GM12878 (cell line): Measurements from ENCODE around the gene LYRM4. TPM values are rescaled to one million over a fixed set of nuclear protein-coding genes. Genes with fewer than 3 reads are reported as not detected.

Experiments
- ATF3 ChIP-seq: IDR thresholded peaks from 2 replicates; pipeline ENCODE4 v1.6.1; 2011; ENCODE audit warnings: low read depth, mild to moderate bottlenecking, low read length, moderate library complexity, borderline replicate concordance; ENCODE audit errors: extremely low read depth
- BCL11A ChIP-seq: IDR thresholded peaks from 2 replicates; pipeline ENCODE4 v1.6.1; 2011; ENCODE audit warnings: low read depth, low read length
- BCL3 ChIP-seq: IDR thresholded peaks from 2 replicates; pipeline ENCODE4 v1.6.1; 2011; ENCODE audit warnings: borderline replicate concordance, low read depth, mild to moderate bottlenecking, moderate library complexity, low read length; ENCODE audit not compliant: insufficient read depth, poor library complexity, severe bottlenecking
- BHLHE40 ChIP-seq, 2 experiments: fragments of 450-650 bp in 1 of 2; IDR thresholded peaks; 2 replicates each; pipeline ENCODE4 v1.6.1; 2011 to 2017; ENCODE audit warnings: low read depth in 2 of 2, borderline replicate concordance in 1 of 2, improper control_type of control experiment in 1 of 2, low read length in 1 of 2, mild to moderate bottlenecking in 1 of 2
- CHD1 ChIP-seq: IDR thresholded peaks from 2 replicates; pipeline ENCODE4 v1.6.1; 2012; ENCODE audit warnings: low read depth, low read length, improper control_type of control experiment
- DPF2 ChIP-seq: fragments of 450-650 bp; IDR thresholded peaks from 2 replicates; pipeline ENCODE4 v1.6.1; 2017; ENCODE audit warnings: mild to moderate bottlenecking
- EGR1 ChIP-seq, 2 experiments: IDR thresholded peaks; 1 replicate in 1 of 2; 2 replicates in 1 of 2; pipeline ENCODE4 v1.6.1; 2011 to 2012; ENCODE audit warnings: low read depth in 2 of 2, low read length in 2 of 2, borderline replicate concordance in 1 of 2, mild to moderate bottlenecking in 1 of 2, moderate library complexity in 1 of 2
- ETV6 ChIP-seq, 2 experiments: fragments of 450-650 bp in 1 of 2; IDR thresholded peaks in 1 of 2; conservative IDR thresholded peaks in 1 of 2; 2 replicates each; pipeline ENCODE4 v1.6.1; 2014; ENCODE audit warnings: antibody characterized with exemption in 1 of 2, borderline replicate concordance in 1 of 2, low read depth in 1 of 2, mild to moderate bottlenecking in 1 of 2, moderate library complexity in 1 of 2
- FOXM1 ChIP-seq: IDR thresholded peaks from 2 replicates; pipeline ENCODE4 v1.6.1; 2012; ENCODE audit warnings: low read depth, mild to moderate bottlenecking, inconsistent platforms, low read length, moderate library complexity
- IKZF1 ChIP-seq: fragments of 450-650 bp; conservative IDR thresholded peaks from 2 replicates; pipeline ENCODE4 v1.6.1; 2017; ENCODE audit warnings: antibody characterized with exemption, mild to moderate bottlenecking
- IRF4 ChIP-seq: IDR thresholded peaks from 2 replicates; pipeline ENCODE4 v1.6.1; 2011; ENCODE audit warnings: low read depth, low read length
- JUNB ChIP-seq: IDR thresholded peaks from 2 replicates; pipeline ENCODE4 v1.6.1; 2016; ENCODE audit warnings: antibody characterized with exemption, mild to moderate bottlenecking
- JUND ChIP-seq: IDR thresholded peaks from 2 replicates; pipeline ENCODE4 v1.6.1; 2012; ENCODE audit warnings: low read depth, mild to moderate bottlenecking, low read length, improper control_type of control experiment, moderate library complexity
- NBN ChIP-seq: fragments of 450-650 bp; IDR thresholded peaks from 2 replicates; pipeline ENCODE4 v1.6.1; 2016
- NFIC ChIP-seq: IDR thresholded peaks from 2 replicates; pipeline ENCODE4 v1.6.1; 2012; ENCODE audit warnings: low read depth, mild to moderate bottlenecking, inconsistent platforms, low read length, moderate library complexity
- POLR2AphosphoS5 ChIP-seq: IDR thresholded peaks from 2 replicates; pipeline ENCODE4 v1.6.1; 2011; ENCODE audit warnings: mild to moderate bottlenecking, low read length, inconsistent platforms
- POU2F2 ChIP-seq: IDR thresholded peaks from 3 replicates; pipeline ENCODE4 v1.6.1; 2011; ENCODE audit warnings: low read depth, mild to moderate bottlenecking, low read length, borderline replicate concordance
- RAD21 ChIP-seq: IDR thresholded peaks from 2 replicates; pipeline ENCODE4 v1.6.1; 2011; ENCODE audit warnings: mild to moderate bottlenecking, low read depth, low read length, moderate library complexity; ENCODE audit not compliant: insufficient read depth
- RB1 ChIP-seq: fragments of 450-650 bp; formaldehyde crosslinking; IDR thresholded peaks from 2 replicates; pipeline ENCODE4 v1.6.1; 2017; ENCODE audit warnings: mild to moderate bottlenecking, borderline replicate concordance
- RUNX3 ChIP-seq: IDR thresholded peaks from 2 replicates; pipeline ENCODE4 v1.6.1; 2012; ENCODE audit warnings: low read length, inconsistent platforms
- SMC3 ChIP-seq: IDR thresholded peaks from 2 replicates; pipeline ENCODE4 v1.6.1; 2011; ENCODE audit warnings: low read length, improper control_type of control experiment, borderline replicate concordance
- SP1 ChIP-seq: IDR thresholded peaks from one replicate; pipeline ENCODE4 v1.6.1; 2011; ENCODE audit warnings: low read depth, low read length
- SREBF1 ChIP-seq: IDR thresholded peaks from 2 replicates; pipeline ENCODE4 v1.6.1; 2012; ENCODE audit warnings: mild to moderate bottlenecking, low read length
- TARDBP ChIP-seq: IDR thresholded peaks from 2 replicates; pipeline ENCODE4 v1.6.1; 2016; ENCODE audit warnings: borderline replicate concordance
- TCF12 ChIP-seq: IDR thresholded peaks from 2 replicates; pipeline ENCODE4 v1.6.1; 2011; ENCODE audit warnings: low read depth, mild to moderate bottlenecking, low read length
- TCF3 ChIP-seq: IDR thresholded peaks from 2 replicates; pipeline ENCODE4 v1.6.1; 2012; ENCODE audit warnings: low read depth, mild to moderate bottlenecking, low read length, borderline replicate concordance; ENCODE audit not compliant: insufficient read depth
- YY1 ChIP-seq: IDR thresholded peaks from 2 replicates; pipeline ENCODE4 v1.6.1; 2011; ENCODE audit warnings: low read depth, mild to moderate bottlenecking, low read length
- ZNF207 ChIP-seq: fragments of 450-650 bp; IDR thresholded peaks from 2 replicates; pipeline ENCODE4 v1.6.1; 2014; ENCODE audit warnings: antibody characterized with exemption, mild to moderate bottlenecking, borderline replicate concordance
- ZNF24 ChIP-seq: fragments of 450-650 bp; IDR thresholded peaks from 2 replicates; pipeline ENCODE4 v1.6.1; 2017; ENCODE audit warnings: antibody characterized with exemption, mild to moderate bottlenecking
- polyA plus RNA-seq, 11 experiments: library from polyadenylated mRNA; depleted of rRNA in 4 of 11; unstranded in 6 of 11; stranded (reverse) in 5 of 11; fragments of >200 nt; fragmentation: Nextera tagmentation in 4 of 11; fragmentation: Illumina TruSeq in 1 of 11; extraction: Ambion mirVana in 4 of 11; extraction: Trizol in 1 of 11; gene quantifications; 1 replicate in 1 of 11; 2 replicates in 10 of 11; pipeline versions ENCODE4 v1.2.1 to v1.2.3, GENCODE V29; 2011 to 2016; ENCODE audit warnings: inconsistent platforms in 2 of 11, missing spikeins in 2 of 11, low read depth in 1 of 11
- total RNA-seq, 4 experiments: library from RNA; depleted of rRNA in 3 of 4; stranded (reverse); fragments of >200 nt in 3 of 4; fragmentation: Illumina TruSeq in 1 of 4; extraction: Trizol in 1 of 4; gene quantifications; 2 replicates each; pipeline versions ENCODE4 v1.2.1 to v1.2.3, GENCODE V29; 2013 to 2021

LYRM4 gene
- total and polyA plus RNA-seq, 10 of the 15 experiments (the other 5 are each of a cell fraction or from before 2014, with no cell fraction given), result 32.7 to 66.8 (median 44.0) TPM

DNA sequence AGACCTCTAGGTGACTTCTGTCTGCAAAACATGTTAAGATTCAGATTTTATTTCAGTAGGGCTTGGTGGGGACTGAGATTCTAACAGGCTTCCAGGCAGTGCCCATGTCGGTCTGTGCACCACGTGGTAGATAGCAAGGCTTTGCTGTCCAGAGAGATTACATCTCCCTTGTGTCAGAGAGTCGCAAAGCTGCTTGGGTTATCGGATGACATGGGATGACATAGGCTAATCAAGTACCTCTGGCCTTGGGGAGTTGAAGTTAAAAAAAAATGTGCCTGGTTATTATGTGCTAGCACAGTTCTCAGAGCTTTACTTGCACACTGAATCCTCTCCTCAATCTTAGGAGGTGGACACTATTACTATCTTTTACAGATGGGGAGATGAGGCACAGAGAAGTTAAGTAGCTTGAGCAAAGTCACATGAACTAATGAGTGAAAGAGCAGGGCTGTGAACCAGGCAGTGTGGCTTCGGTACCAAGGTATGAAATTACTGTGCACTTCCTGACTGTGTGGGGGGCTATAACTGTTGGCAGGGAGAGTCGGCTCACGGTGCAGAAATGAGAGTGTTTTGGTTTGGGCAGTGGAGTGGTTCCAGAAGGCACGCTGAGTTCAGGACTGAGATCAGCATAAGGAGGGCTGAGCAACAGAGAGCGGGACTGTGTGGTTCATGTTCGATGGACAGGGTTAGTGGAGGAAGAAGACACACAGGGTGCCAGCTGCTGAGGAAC, 41.6 kb upstream of the LYRM4 start (continued):
- TF ChIP-seq IKZF1, result 0 out of 2 replicates have a peak, but pooled peaks have one; percentile 31
- peak; percentile 70; the same call in 1 of the 2 replicates for TF ChIP-seq BCL11A
- TF ChIP-seq BCL3, result peak; percentile 34
- TF ChIP-seq CHD1, result no peak
- no peak for TF ChIP-seq TARDBP
- no peak; a peak in 1 of 4 replicates for TF ChIP-seq BHLHE40 (IDR thresholded peaks at IDR 0.05; ENCODE audit: borderline replicate concordance in 1 of 2, low read depth in 2 of 2, low read length in 1 of 2)
- peak; percentile 76 for TF ChIP-seq TCF3
- no peak for TF ChIP-seq ZNF207
- TF ChIP-seq ZNF24, result peak; percentile 84
- TF ChIP-seq ETV6 (conservative IDR thresholded peaks at IDR 0.05 in 1 of 2, IDR thresholded peaks at IDR 0.05 in 1 of 2; ENCODE audit: borderline replicate concordance in 1 of 2, low read depth in 1 of 2), result peak in 1 of 2 experiments; percentile 83; a peak in 2 of 4 replicates
- 0 out of 2 replicates have a peak, but pooled peaks have one; percentile 46 for TF ChIP-seq SREBF1
- TF ChIP-seq DPF2, result peak; percentile 32; the same call in 1 of the 2 replicates
- TF ChIP-seq SP1, result peak; percentile 39
- peak; percentile 29 for TF ChIP-seq NBN
- peak; percentile 30; the same call in 1 of the 2 replicates for TF ChIP-seq SMC3
- 0 out of 2 replicates have a peak, but pooled peaks have one; percentile 32 for TF ChIP-seq FOXM1
- no peak for TF ChIP-seq RAD21
- TF ChIP-seq POLR2AphosphoS5, result no peak
- TF ChIP-seq TCF12, result peak; percentile 47; the same call in 1 of the 2 replicates
- TF ChIP-seq ATF3, result no peak
- TF ChIP-seq NFIC, result peak; percentile 49; the same call in 1 of the 2 replicates
- no peak for TF ChIP-seq RB1
- TF ChIP-seq YY1, result 0 out of 2 replicates have a peak, but pooled peaks have one; percentile 9
- TF ChIP-seq IRF4, result peak; percentile 94
- TF ChIP-seq JUNB, result peak; percentile 77
- peak; percentile 47; the same call in 1 of the 2 replicates for TF ChIP-seq JUND
- TF ChIP-seq POU2F2, result peak; percentile 65; the same call in 2 of the 3 replicates
- 0 out of 3 replicates have a peak, but pooled peaks of 1 of the 2 experiments have one; percentile 11 for TF ChIP-seq EGR1 (IDR thresholded peaks at IDR 0.05; ENCODE audit: borderline replicate concordance in 1 of 2, low read depth in 2 of 2, low read length in 2 of 2)
- peak; percentile 83 for TF ChIP-seq RUNX3
